ENCODE measurements around the gene PTPRJ.

DNA sequence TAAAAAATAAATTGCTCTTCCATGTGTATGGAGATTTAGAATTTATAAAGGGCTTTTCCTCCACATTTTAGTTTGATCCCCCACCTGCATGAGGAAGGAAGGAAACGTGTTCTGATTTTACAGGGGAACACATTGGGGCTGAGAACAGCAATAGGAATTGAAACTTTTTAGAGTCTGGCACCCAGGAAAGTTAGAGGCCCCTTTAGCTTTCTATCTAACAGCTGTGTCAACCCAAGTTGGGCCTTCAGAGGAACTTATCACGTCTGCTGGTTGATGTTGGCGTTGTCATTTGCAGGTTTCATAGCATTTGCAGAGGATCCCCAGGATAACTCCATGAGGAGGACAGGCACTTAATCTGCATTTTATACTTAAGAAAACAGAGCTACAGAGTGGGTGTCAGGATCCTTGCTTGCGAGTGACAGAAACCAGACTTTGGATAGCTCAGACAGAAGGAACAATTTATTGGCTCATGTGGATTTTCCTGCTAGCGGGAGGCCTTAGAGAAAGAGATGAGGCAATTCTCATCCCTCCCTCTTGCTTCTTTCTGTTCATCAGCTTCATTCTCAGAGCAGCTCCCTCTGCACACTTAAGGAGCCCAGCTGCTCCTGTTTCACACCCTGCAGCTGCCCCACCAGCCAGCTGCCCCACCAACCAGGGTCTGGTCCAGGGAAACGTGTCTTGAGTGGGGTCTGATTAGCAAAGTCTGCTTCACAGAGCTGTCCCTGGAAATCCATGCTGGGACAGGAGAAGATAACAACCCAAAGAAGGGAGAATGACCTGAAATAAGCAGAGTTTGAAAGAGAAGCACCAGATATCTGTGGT is 143.8 kb downstream of the PTPRJ start:
- no peak for TF ChIP-seq EZH2phosphoT487 (IDR thresholded peaks at IDR 0.05; ENCODE audit: borderline replicate concordance, low read length)
- TF ChIP-seq, protein P1, sequence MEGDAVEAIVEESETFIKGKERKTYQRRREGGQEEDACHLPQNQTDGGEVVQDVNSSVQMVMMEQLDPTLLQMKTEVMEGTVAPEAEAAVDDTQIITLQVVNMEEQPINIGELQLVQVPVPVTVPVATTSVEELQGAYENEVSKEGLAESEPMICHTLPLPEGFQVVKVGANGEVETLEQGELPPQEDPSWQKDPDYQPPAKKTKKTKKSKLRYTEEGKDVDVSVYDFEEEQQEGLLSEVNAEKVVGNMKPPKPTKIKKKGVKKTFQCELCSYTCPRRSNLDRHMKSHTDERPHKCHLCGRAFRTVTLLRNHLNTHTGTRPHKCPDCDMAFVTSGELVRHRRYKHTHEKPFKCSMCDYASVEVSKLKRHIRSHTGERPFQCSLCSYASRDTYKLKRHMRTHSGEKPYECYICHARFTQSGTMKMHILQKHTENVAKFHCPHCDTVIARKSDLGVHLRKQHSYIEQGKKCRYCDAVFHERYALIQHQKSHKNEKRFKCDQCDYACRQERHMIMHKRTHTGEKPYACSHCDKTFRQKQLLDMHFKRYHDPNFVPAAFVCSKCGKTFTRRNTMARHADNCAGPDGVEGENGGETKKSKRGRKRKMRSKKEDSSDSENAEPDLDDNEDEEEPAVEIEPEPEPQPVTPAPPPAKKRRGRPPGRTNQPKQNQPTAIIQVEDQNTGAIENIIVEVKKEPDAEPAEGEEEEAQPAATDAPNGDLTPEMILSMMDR (IDR thresholded peaks at IDR 0.05; ENCODE audit: low read depth, low read length, poor library complexity, severe bottlenecking) = no peak
